HG02588 (cell line): ENCODE measurements around the gene FGD5.

Experiments used
- ATAC-seq: cut with Tn5 transposase; IDR thresholded peaks from one replicate; pipeline ENCODE4 v1.9.1; 2021; ENCODE audit warnings: mild to moderate bottlenecking, moderate library complexity; ENCODE audit not compliant: unreplicated experiment

The FGD5 gene

GRCh38 chr3:14921811-14922705, 103.3 kb downstream of the FGD5 start:
- no peak for ATAC-seq

GRCh38 chr3:14922863-14923262, 104.1 kb downstream of the FGD5 start:
- ATAC-seq = no peak

GRCh38 chr3:14923476-14923875, 104.7 kb downstream of the FGD5 start:
- no peak for ATAC-seq

GRCh38 chr3:14925729-14926591, 107.2 kb downstream of the FGD5 start:
- no peak for ATAC-seq

- ATAC-seq = no peak
These were observed 107.8 kb downstream of the FGD5 start for GRCh38 chr3:14926592-14926991.

GRCh38 chr3:14927308-14927707, 108.5 kb downstream of the FGD5 start:
- no peak for ATAC-seq

GRCh38 chr3:14929310-14930074, 110.7 kb downstream of the FGD5 start:
- ATAC-seq = no peak

GRCh38 chr3:14933820-14934425, 115.2 kb downstream of the FGD5 start:
- ATAC-seq = no peak

GRCh38 chr3:14935592-14936345, 117.0 kb downstream of the FGD5 start:
- no peak for ATAC-seq

GRCh38 chr3:14938954-14939353, 120.2 kb downstream of the FGD5 start:
- ATAC-seq = no peak

GRCh38 chr3:14941871-14942270, 123.1 kb downstream of the FGD5 start:
- no peak for ATAC-seq

- ATAC-seq = no peak
These were observed 124.3 kb downstream of the FGD5 start for GRCh38 chr3:14943042-14943441.

- ATAC-seq = no peak
These were observed 127.5 kb downstream of the FGD5 start for GRCh38 chr3:14946236-14946635.

GRCh38 chr3:14946739-14947099, 128.0 kb downstream of the FGD5 start:
- ATAC-seq = no peak

GRCh38 chr3:14947100-14947885, 128.5 kb downstream of the FGD5 start, which contains the start of gene NR2C2:
Gene NR2C2, plus strand, starts transcription at chr3:14947583. Its CDS starts 56,332 bp downstream, at chr3:15003915.
- ATAC-seq = peak; percentile 52

GRCh38 chr3:14947886-14948608, 129.3 kb downstream of the FGD5 start:
- peak; percentile 85 for ATAC-seq

GRCh38 chr3:14948609-14949038, 129.9 kb downstream of the FGD5 start:
- ATAC-seq = no peak

GRCh38 chr3:14949126-14949525, 130.4 kb downstream of the FGD5 start:
- ATAC-seq = no peak
